Stomach (tissue), 9 donors: ENCODE measurements around the gene LOXL3. TPM values are rescaled to one million over a fixed set of nuclear protein-coding genes. Genes with fewer than 3 reads are reported as not detected.

Source experiments
- DNase-seq, 2 donors: peaks; one replicate each; pipeline versions ENCODE4 v3.0.0 to v3.0.0-alpha.2; 2013 to 2019
- H3K27ac ChIP-seq, 5 donors: fragments of 200-600 bp in 4 of 5; sonication (generic) in 4 of 5; one replicate each; pipeline ENCODE4 v1.5.1; 2013 to 2019; ENCODE audit warnings: mild to moderate bottlenecking in 1 of 5, moderate library complexity in 1 of 5
- H3K27me3 ChIP-seq, 3 donors: fragments of 200-600 bp; sonication (generic); one replicate each; pipeline ENCODE4 v1.5.1; 2017 to 2019; ENCODE audit warnings: mixed run types in 1 of 3
- H3K36me3 ChIP-seq, 4 donors: fragments of 200-600 bp; sonication (generic); 1 replicate in 3 of 4; 2 replicates in 1 of 4; pipeline ENCODE4 v1.5.1; 2016 to 2019
- H3K4me1 ChIP-seq, 4 donors: fragments of 200-600 bp; sonication (generic); one replicate each; pipeline ENCODE4 v1.5.1; 2016 to 2019
- H3K4me3 ChIP-seq, 4 donors: fragments of 200-600 bp; sonication (generic) in 3 of 4; one replicate each; pipeline ENCODE4 v1.5.1; 2016 to 2019; ENCODE audit warnings: mild to moderate bottlenecking in 1 of 4
- H3K9me3 ChIP-seq, 4 donors: fragments of 200-600 bp; sonication (generic); one replicate each; pipeline ENCODE4 v1.5.1; 2016 to 2019
- CTCF ChIP-seq, 7 experiments: fragments of 450-650 bp in 4 of 7; fragments of 200-600 bp in 3 of 7; sonication (generic) in 3 of 7; IDR thresholded peaks; one replicate each; pipeline ENCODE4 v1.5.1; 2016 to 2019; ENCODE audit warnings: antibody characterized with exemption in 7 of 7, control low read depth in 2 of 7, mild to moderate bottlenecking in 1 of 7
- EP300 ChIP-seq: sonication (generic); formaldehyde crosslinking; IDR thresholded peaks from one replicate; pipeline ENCODE4 v1.6.1; 2017; ENCODE audit warnings: antibody characterized with exemption
- POLR2A ChIP-seq, 4 donors: fragments of 450-650 bp; IDR thresholded peaks; one replicate each; pipeline ENCODE4 v1.6.1; 2016; ENCODE audit warnings: antibody characterized with exemption in 4 of 4, control low read depth in 2 of 4, mild to moderate bottlenecking in 1 of 4, moderate library complexity in 1 of 4
- POLR2AphosphoS5 ChIP-seq, 3 donors: sonication (generic); formaldehyde crosslinking; IDR thresholded peaks; one replicate each; pipeline ENCODE4 v1.6.1; 2016; ENCODE audit warnings: antibody characterized with exemption in 3 of 3
- WGBS, 5 donors: extraction: QIAGEN DNeasy Blood & Tissue Kit in 3 of 5; methylation state at CpG; one replicate each; pipeline versions ENCODE4 v1.1.5 to v1.1.7; 2013 to 2018; 5-methylcytosine and 5-hydroxymethylcytosine counted together
- intact Hi-C: fragments of 100-400 bp; cut with DNase I; formaldehyde crosslinking; loops from one replicate; pipeline ENCODE4 v1.15.1; 2023; ENCODE audit warnings: low total_unique reads
- polyA plus RNA-seq, 3 donors: library from polyadenylated mRNA; stranded (reverse); fragments of 200-250 nt; gene quantifications; one replicate each; pipeline ENCODE4 v1.2.3, GENCODE V29; 2013
- total RNA-seq, 5 donors: library from RNA; depleted of rRNA; stranded (reverse); fragments of >200 nt; gene quantifications; one replicate each; pipeline versions ENCODE4 v1.1.0 to v1.2.3, GENCODE V29; 2014 to 2016
- donor health status: healthy with polysubstance abuse.
- donor health status: Bipolar disorder and iron deficiency.
- donor health status: healthy.

Gene LOXL3
- total and polyA plus RNA-seq, 8 donors: 0.76 to 49.0 (median 1.4) TPM

GRCh38 chr2:74535440-74535965, 18.2 kb downstream of the LOXL3 start:
- no peak for DNase-seq

GRCh38 chr2:74534411-74534810, 19.3 kb downstream of the LOXL3 start:
- intact Hi-C loops: loop anchor here (10.0 kb wide), 1 partner anchor 50 kb away; no protein-coding TSS in a partner anchor
- Histone ChIP-seq H3K4me3 (no peak overlapping the region), H3K36me3 (peaks cover 0 to 28% (median 18%) of the 10 kb centered on the region in 4 donors), H3K27me3 (no peaks in the 10 kb centered on the region), H3K4me1 (peaks cover 10 to 22% (median 17%) of the 10 kb centered on the region in 4 donors), H3K27ac (no peak overlapping the region), H3K9me3 (no peaks in the 10 kb centered on the region)
- TF ChIP-seq POLR2AphosphoS5 (IDR thresholded peaks at IDR 0.05) (no peak), CTCF (IDR thresholded peaks at IDR 0.05) (no peak), EP300 (no peak), POLR2A (IDR thresholded peaks at IDR 0.05) (no peak)
- WGBS, 5 donors: 78 to 83% (median 80%) methylated on average over 11 to 12 of the region's 12 CpGs
- DNase-seq: no peak

More at GRCh38 chr2:74535440-74535965, 18.2 kb downstream of the LOXL3 start:
- Histone ChIP-seq H3K9me3 (no peaks in the 10 kb centered on the region), H3K4me3 (no peak overlapping the region), H3K27ac (no peak overlapping the region), H3K4me1 (peaks cover 10 to 20% (median 14%) of the 10 kb centered on the region in 4 donors), H3K27me3 (no peaks in the 10 kb centered on the region), H3K36me3 (peaks cover 0 to 28% (median 18%) of the 10 kb centered on the region in 4 donors)
- WGBS, 5 donors: 83 to 92% (median 89%) methylated on average over 7 to 10 of the region's 10 CpGs
- no peak for TF ChIP-seq POLR2AphosphoS5 (IDR thresholded peaks at IDR 0.05)
- TF ChIP-seq EP300: no peak
- TF ChIP-seq CTCF (IDR thresholded peaks at IDR 0.05): no peak
- TF ChIP-seq POLR2A (IDR thresholded peaks at IDR 0.05): no peak
- intact Hi-C loops: loop anchor here (10.0 kb wide), 1 partner anchor 49 kb away; no protein-coding TSS in a partner anchor

GRCh38 chr2:74533464-74533863, 20.3 kb downstream of the LOXL3 start:
- intact Hi-C loops: loop anchor here (10.0 kb wide), 1 partner anchor 51 kb away; no protein-coding TSS in a partner anchor
- H3K4me3 ChIP-seq: no peak overlapping the region
- H3K27me3 ChIP-seq: no peaks in the 10 kb centered on the region
- no peak for TF ChIP-seq POLR2AphosphoS5 (IDR thresholded peaks at IDR 0.05)
- TF ChIP-seq EP300: no peak
- TF ChIP-seq POLR2A (IDR thresholded peaks at IDR 0.05): no peak
- TF ChIP-seq CTCF (IDR thresholded peaks at IDR 0.05): no peak
- peaks cover 0 to 28% (median 18%) of the 10 kb centered on the region in 4 donors for H3K36me3 ChIP-seq
- no peaks in the 10 kb centered on the region for H3K9me3 ChIP-seq
- 83 to 89% (median 84%) methylated on average over 4 of the region's 4 CpGs for WGBS, 5 donors
- no peak for DNase-seq
- H3K27ac ChIP-seq: no peak overlapping the region
- H3K4me1 ChIP-seq: peaks cover 17 to 29% (median 22%) of the 10 kb centered on the region in 4 donors

- intact Hi-C loops: loop anchor here (10.0 kb wide), 1 partner anchor 53 kb away; no protein-coding TSS in a partner anchor
These were observed 21.5 kb downstream of the LOXL3 start for GRCh38 chr2:74532222-74532621.

More at GRCh38 chr2:74532222-74532621, 21.5 kb downstream of the LOXL3 start:
- H3K4me1 ChIP-seq: peaks cover 25 to 41% (median 34%) of the 10 kb centered on the region in 4 donors
- DNase-seq: peak in 1 of 2 donors; percentile 63
- peak in 2 of 7 experiments; percentile 8 to 11 for TF ChIP-seq CTCF (IDR thresholded peaks at IDR 0.05)
- no peak for TF ChIP-seq POLR2AphosphoS5 (IDR thresholded peaks at IDR 0.05)
- no peak overlapping the region for H3K27ac ChIP-seq
- no peaks in the 10 kb centered on the region for H3K9me3 ChIP-seq
- H3K4me3 ChIP-seq: no peak overlapping the region
- no peaks in the 10 kb centered on the region for H3K27me3 ChIP-seq
- peaks cover 10 to 40% (median 29%) of the 10 kb centered on the region in 4 donors for H3K36me3 ChIP-seq
